Fibroblast of skin of left biceps (primary cell): Measurements from ENCODE around the gene GKN1.

Experiments
- DNase-seq, 2 experiments: peaks; one replicate each; pipeline ENCODE4 v3.0.0-alpha.2; 2013; ENCODE audit warnings: low read depth in 2 of 2

GKN1 gene

GRCh38 chr2:68959001-68959400, 15.4 kb upstream of the GKN1 start:
- no peak for DNase-seq

GRCh38 chr2:68961380-68961779, 13.1 kb upstream of the GKN1 start:
- DNase-seq: no peak

GRCh38 chr2:68964282-68964681, 10.2 kb upstream of the GKN1 start:
- no peak for DNase-seq

- DNase-seq: no peak
These were observed 6.2 kb upstream of the GKN1 start for GRCh38 chr2:68968221-68968620.

- no peak for DNase-seq
These were observed 4.5 kb upstream of the GKN1 start for GRCh38 chr2:68969736-68970490.

- DNase-seq: peak in 1 of 2 experiments; percentile 12
These were observed 3.7 kb upstream of the GKN1 start for GRCh38 chr2:68970566-68971265.

- peak; percentile 84 to 87 for DNase-seq
These were observed 2.7 kb upstream of the GKN1 start for GRCh38 chr2:68971591-68972231.

GRCh38 chr2:68974946-68975665, 670 bp downstream of the GKN1 start:
- no peak for DNase-seq

GRCh38 chr2:68975844-68976243, 1.4 kb downstream of the GKN1 start:
- no peak for DNase-seq

GRCh38 chr2:68977453-68977852, 3.0 kb downstream of the GKN1 start:
- DNase-seq: no peak

- DNase-seq: no peak
These were observed 3.7 kb downstream of the GKN1 start for GRCh38 chr2:68978098-68978497.

- DNase-seq: no peak
These were observed 6.5 kb downstream of the GKN1 start for GRCh38 chr2:68980956-68981355.

GRCh38 chr2:68987021-68987503, 12.6 kb downstream of the GKN1 start:
- DNase-seq: no peak

- no peak for DNase-seq
These were observed 14.6 kb downstream of the GKN1 start for GRCh38 chr2:68989035-68989434.

GRCh38 chr2:68992341-68992740, 17.9 kb downstream of the GKN1 start:
- DNase-seq: no peak

GRCh38 chr2:68992933-68993332, 18.5 kb downstream of the GKN1 start:
- DNase-seq: no peak

GRCh38 chr2:68993660-68994059, 19.2 kb downstream of the GKN1 start:
- no peak for DNase-seq

- no peak for DNase-seq
These were observed 20.4 kb downstream of the GKN1 start for GRCh38 chr2:68994864-68995263.

- DNase-seq: no peak
These were observed 21.5 kb downstream of the GKN1 start for GRCh38 chr2:68995916-68996315.

GRCh38 chr2:68997401-68997800, 23.0 kb downstream of the GKN1 start:
- no peak for DNase-seq

- no peak for DNase-seq
These were observed 27.4 kb downstream of the GKN1 start for GRCh38 chr2:69001879-69002278.

- no peak for DNase-seq
These were observed 29.3 kb downstream of the GKN1 start for GRCh38 chr2:69003731-69004130.
